Prostate gland (tissue), 2 donors: ENCODE results near the gene TMEM60. TPM values are rescaled to one million over a fixed set of nuclear protein-coding genes. Genes with fewer than 3 reads are reported as not detected.

Source experiments
- DNase-seq: peaks from one replicate; pipeline ENCODE4 v3.0.0-alpha.2; 2019; ENCODE audit warnings: low spot score
- H3K27ac ChIP-seq, 2 donors: fragments of 200-600 bp; sonication (generic); 2 replicates each; pipeline ENCODE4 v1.5.1; 2017 to 2019
- H3K27me3 ChIP-seq: fragments of 200-600 bp; sonication (generic); replicated peaks from 2 replicates; pipeline ENCODE4 v1.5.1; 2019; ENCODE audit not compliant: insufficient read depth
- H3K36me3 ChIP-seq, 2 donors: fragments of 200-600 bp; sonication (generic); 1 replicate in 1 of 2; 2 replicates in 1 of 2; pipeline versions ENCODE4 v1.5.1 to v1.8.1; 2017 to 2019
- H3K4me1 ChIP-seq: fragments of 200-600 bp; sonication (generic); replicated peaks from 2 replicates; pipeline ENCODE4 v1.5.1; 2019
- H3K4me3 ChIP-seq, 2 donors: fragments of 200-600 bp; sonication (generic); 2 replicates each; pipeline ENCODE4 v1.5.1; 2017 to 2019
- H3K9me3 ChIP-seq: fragments of 200-600 bp; sonication (generic); 2 replicates; pipeline ENCODE4 v1.5.1; 2017
- POLR2A ChIP-seq: fragments of 450-650 bp; IDR thresholded peaks from one replicate; pipeline ENCODE4 v1.6.1; 2016; ENCODE audit warnings: antibody characterized with exemption, mild to moderate bottlenecking
- POLR2AphosphoS5 ChIP-seq: sonication (generic); formaldehyde crosslinking; IDR thresholded peaks from one replicate; pipeline ENCODE4 v1.6.1; 2017; ENCODE audit warnings: antibody characterized with exemption
- WGBS: methylation state at CpG from one replicate; pipeline ENCODE4 v1.1.5; 2018; 5-methylcytosine and 5-hydroxymethylcytosine counted together
- intact Hi-C: fragments of 100-400 bp; cut with DNase I; formaldehyde crosslinking; loops from one replicate; pipeline ENCODE4 v1.14.2; 2022
- total RNA-seq, 2 donors: library from RNA; depleted of rRNA; stranded (reverse); fragments of >200 nt; gene quantifications; one replicate each; pipeline ENCODE4 v1.1.0, GENCODE V29; 2016
- TF ChIP-seq, protein P1 (sequence below), 4 experiments: fragments of 200-600 bp in 2 of 4; fragments of 450-650 bp in 2 of 4; sonication (generic) in 2 of 4; IDR thresholded peaks; 1 replicate in 3 of 4; 2 replicates in 1 of 4; pipeline ENCODE4 v1.5.1; 2016 to 2019; ENCODE audit warnings: antibody characterized with exemption in 4 of 4, mild to moderate bottlenecking in 2 of 4, moderate library complexity in 2 of 4

TMEM60 gene
- total RNA-seq, 2 donors from 2014 or later, result 17.5 to 20.6 TPM

DNA sequence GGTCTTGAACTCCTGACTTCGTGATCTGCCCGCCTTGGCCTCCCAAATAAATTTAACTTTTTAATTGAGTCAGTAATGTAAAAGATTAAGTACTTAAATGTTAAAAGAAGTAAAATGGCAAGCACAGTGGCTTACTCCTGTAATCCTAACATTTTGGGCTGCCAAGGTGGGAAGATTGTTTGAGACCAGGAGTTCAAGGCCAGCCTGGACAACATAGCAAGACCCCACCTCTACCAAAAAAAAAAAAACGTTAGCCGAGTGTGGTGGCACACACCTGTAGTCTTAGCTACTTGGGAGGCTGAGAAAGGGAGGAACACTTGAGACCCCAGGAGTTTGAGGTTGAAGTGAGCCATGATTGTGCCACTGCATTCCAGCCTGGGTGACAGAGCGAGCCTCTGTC lies 26.4 kb upstream of the TMEM60 start:
- H3K4me1 ChIP-seq, result no peaks in the 10 kb centered on the region
- whole genome bisulfite sequencing, result 98% methylated on average over 5 of the region's 5 CpGs
- intact Hi-C loops, result no loop called here
- no peak overlapping the region for H3K4me3 ChIP-seq
- no peaks in the 10 kb centered on the region for H3K9me3 ChIP-seq
- no peak overlapping the region for H3K27ac ChIP-seq
- no peaks in the 10 kb centered on the region for H3K27me3 ChIP-seq
- DNase-seq, result no peak
- TF ChIP-seq, protein P1, sequence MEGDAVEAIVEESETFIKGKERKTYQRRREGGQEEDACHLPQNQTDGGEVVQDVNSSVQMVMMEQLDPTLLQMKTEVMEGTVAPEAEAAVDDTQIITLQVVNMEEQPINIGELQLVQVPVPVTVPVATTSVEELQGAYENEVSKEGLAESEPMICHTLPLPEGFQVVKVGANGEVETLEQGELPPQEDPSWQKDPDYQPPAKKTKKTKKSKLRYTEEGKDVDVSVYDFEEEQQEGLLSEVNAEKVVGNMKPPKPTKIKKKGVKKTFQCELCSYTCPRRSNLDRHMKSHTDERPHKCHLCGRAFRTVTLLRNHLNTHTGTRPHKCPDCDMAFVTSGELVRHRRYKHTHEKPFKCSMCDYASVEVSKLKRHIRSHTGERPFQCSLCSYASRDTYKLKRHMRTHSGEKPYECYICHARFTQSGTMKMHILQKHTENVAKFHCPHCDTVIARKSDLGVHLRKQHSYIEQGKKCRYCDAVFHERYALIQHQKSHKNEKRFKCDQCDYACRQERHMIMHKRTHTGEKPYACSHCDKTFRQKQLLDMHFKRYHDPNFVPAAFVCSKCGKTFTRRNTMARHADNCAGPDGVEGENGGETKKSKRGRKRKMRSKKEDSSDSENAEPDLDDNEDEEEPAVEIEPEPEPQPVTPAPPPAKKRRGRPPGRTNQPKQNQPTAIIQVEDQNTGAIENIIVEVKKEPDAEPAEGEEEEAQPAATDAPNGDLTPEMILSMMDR (IDR thresholded peaks at IDR 0.05), result no peak
- no peak for TF ChIP-seq POLR2A
- TF ChIP-seq POLR2AphosphoS5, result no peak
- H3K36me3 ChIP-seq, result no peaks in the 10 kb centered on the region

DNA sequence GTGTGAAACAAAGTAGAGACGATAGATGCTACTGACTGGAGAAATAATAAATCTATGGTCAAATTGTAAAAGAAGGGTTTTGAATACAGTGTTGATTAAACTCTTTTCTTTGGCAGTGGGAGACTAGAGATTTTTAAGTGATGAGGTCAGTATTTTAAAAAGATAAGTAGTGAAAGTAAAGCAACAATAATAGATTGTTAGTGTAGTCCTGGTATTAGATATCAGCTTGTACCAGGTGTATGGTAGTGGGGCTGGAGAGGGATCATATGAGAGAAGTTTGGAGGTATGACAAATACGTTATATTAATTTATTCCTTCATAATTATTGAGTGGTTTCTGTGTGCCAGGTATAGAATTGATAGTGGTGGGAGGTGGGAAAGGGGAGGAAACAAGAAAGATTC lies 25.6 kb upstream of the TMEM60 start:
- 87% methylated on average over 2 of the region's 2 CpGs for WGBS
- DNase-seq, result no peak
- Histone ChIP-seq H3K9me3 (no peaks in the 10 kb centered on the region), H3K27me3 (no peaks in the 10 kb centered on the region), H3K4me3 (no peak overlapping the region), H3K27ac (no peak overlapping the region), H3K36me3 (no peaks in the 10 kb centered on the region), H3K4me1 (no peaks in the 10 kb centered on the region)
- intact Hi-C loops, result no loop called here
- TF ChIP-seq POLR2AphosphoS5 (no peak), POLR2A (no peak)
- TF ChIP-seq, protein P1 (IDR thresholded peaks at IDR 0.05), result no peak

DNA sequence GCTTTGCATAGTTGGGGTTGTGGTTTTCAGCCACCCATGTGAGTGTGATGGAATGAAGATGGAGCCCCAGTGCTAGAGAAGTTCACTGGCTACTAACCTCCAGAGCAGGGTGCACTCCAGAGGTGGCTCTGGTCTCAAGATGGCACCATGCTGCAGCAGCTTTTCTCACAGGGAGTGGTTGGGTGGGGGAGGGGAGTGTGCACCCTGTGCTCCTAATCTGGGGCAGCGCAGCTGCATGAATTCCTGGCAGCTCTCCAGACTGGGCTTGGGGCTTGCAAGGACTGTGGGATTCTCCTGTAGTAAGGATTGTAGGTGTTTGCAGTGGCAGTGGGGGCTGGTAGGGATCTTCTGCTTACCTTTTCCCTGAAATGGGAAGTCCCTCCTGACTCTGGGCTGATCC lies 24.0 kb upstream of the TMEM60 start:
- H3K27ac ChIP-seq, result no peak overlapping the region
- no peak overlapping the region for H3K4me3 ChIP-seq
- H3K36me3 ChIP-seq, result no peaks in the 10 kb centered on the region
- H3K4me1 ChIP-seq, result no peaks in the 10 kb centered on the region
- H3K27me3 ChIP-seq, result no peaks in the 10 kb centered on the region
- WGBS, result 100% methylated on average over 1 of the region's 1 CpG
- DNase-seq, result no peak
- no peaks in the 10 kb centered on the region for H3K9me3 ChIP-seq
- intact Hi-C loops, result no loop called here
- TF ChIP-seq, protein P1 (IDR thresholded peaks at IDR 0.05), result no peak
- no peak for TF ChIP-seq POLR2AphosphoS5

DNA sequence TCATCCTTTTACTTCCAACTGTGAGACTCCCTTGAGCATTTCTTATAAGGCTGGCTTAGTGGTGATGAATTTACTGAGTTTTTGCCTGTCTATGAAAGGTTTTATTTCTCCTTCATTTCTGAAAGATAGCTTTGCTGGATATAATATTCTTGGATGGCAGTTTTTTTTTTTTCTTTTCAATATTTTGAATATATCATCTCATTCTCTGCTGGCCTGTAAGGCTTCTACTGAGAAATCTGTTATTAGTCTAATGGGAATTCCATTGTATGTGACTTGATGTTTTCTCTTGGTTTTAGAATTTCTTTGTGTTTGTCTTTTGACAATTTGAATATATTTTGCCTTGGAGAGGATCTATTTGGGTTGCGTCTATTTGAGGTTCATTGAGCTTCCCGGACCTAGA lies 22.7 kb upstream of the TMEM60 start:
- DNase-seq, result no peak
- WGBS, result 93% methylated on average over 2 of the region's 2 CpGs

DNA sequence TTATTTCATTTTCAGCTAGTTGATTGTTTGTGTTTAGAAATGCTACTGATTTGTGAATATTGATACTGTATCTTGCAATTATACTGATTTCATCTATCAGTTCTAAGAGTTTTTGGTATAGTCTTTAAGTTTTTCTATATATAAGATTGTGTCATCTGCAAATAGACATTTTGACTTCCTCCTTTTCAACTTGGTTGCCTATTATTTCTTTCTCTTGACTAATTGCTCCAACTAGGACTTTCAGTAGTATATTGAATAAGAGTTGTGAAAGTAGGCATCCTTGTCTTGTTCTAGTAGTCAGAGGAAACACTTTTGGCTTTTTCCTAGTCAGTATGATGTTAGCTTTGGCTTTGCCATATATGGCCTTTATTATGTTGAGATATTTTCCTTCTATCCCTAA lies 20.8 kb upstream of the TMEM60 start:
- H3K9me3 ChIP-seq, result no peaks in the 10 kb centered on the region
- intact Hi-C loops, result no loop called here
- H3K27ac ChIP-seq, result no peak overlapping the region
- no peaks in the 10 kb centered on the region for H3K36me3 ChIP-seq
- TF ChIP-seq POLR2A (no peak), POLR2AphosphoS5 (no peak)
- TF ChIP-seq, protein P1 (IDR thresholded peaks at IDR 0.05), result no peak
- no peak for DNase-seq
- no peaks in the 10 kb centered on the region for H3K4me1 ChIP-seq
- no peaks in the 10 kb centered on the region for H3K27me3 ChIP-seq
- no peak overlapping the region for H3K4me3 ChIP-seq

More for the DNA sequence above, 22.7 kb upstream of the TMEM60 start:
- Histone ChIP-seq H3K27ac (no peak overlapping the region), H3K36me3 (no peaks in the 10 kb centered on the region), H3K9me3 (no peaks in the 10 kb centered on the region), H3K4me3 (no peak overlapping the region), H3K4me1 (no peaks in the 10 kb centered on the region), H3K27me3 (no peaks in the 10 kb centered on the region)
- TF ChIP-seq POLR2A (no peak), POLR2AphosphoS5 (no peak)
- TF ChIP-seq, protein P1 (IDR thresholded peaks at IDR 0.05), result no peak
- intact Hi-C loops, result no loop called here
